Renal pelvis (tissue), 4 donors: ENCODE results near the gene CADM2. TPM values are rescaled to one million over a fixed set of nuclear protein-coding genes. Genes with fewer than 3 reads are reported as not detected.
A peak's percentile ranks its signal among the peaks of the same experiment; 100 is the strongest.

Experiments
- DNase-seq: peaks from one replicate; pipeline ENCODE4 v3.0.0-alpha.2; 2013
- polyA plus RNA-seq, 3 donors: library from polyadenylated mRNA; unstranded; fragments of 120-200 nt; gene quantifications; one replicate each; pipeline ENCODE4 v1.2.1, GENCODE V29; 2013; ENCODE audit not compliant: insufficient read length in 3 of 3

The CADM2 gene
- polyA plus RNA-seq, 3 donors = 0.38 to 0.57 (median 0.44) TPM

DNA sequence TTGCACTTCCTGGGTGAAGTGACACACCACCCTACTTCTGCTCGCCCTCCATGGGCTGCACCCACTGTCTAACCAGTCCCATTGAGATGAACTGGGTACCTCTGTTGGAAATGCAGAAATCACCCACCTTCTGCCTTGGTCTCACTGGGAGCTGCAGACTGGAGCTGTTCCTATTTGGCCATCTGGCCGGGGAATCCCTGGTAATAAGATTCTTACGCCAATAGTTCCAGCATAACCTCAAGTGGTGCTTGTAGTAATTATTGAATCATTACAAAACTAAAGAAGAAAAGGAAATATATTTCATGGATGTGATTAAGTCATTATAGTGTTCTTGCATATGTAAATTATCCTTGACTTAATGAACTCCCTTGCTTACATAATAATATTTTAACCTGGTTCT is 841.9 kb downstream of the CADM2 start:
- no peak for DNase-seq

DNA sequence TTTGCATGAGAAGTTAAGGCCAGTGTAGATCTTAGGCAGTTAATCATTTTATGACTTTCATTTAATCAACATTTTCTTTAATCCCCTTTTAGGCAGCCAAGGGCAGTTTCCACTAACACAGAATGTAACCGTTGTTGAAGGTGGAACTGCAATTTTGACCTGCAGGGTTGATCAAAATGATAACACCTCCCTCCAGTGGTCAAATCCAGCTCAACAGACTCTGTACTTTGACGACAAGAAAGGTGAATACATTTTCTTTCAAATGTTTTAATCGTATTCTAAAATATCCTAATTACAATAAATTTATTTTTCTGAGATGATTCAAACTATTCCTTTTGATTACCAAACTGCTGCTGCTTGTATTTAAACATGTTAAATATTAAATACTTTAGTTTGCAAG is 843.2 kb downstream of the CADM2 start:
- DNase-seq = no peak

DNA sequence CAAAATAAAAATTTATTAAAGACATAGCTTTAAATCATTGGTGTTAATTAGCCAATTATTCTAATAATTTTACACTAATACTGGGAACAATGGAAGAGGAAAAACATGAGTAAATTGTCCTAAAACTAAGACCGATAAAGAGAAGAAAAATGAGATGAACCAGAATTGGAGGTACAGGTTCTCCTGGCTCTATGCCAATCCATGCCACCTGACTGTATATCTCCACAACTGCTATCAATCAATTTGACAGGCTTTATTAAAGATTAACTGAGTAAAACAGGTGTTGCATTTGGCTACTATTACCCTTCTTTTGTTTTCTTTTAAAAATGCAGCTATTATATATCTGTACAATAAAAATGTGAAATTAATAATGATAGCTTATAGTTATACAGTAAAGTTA is 850.0 kb downstream of the CADM2 start:
- DNase-seq = no peak

DNA sequence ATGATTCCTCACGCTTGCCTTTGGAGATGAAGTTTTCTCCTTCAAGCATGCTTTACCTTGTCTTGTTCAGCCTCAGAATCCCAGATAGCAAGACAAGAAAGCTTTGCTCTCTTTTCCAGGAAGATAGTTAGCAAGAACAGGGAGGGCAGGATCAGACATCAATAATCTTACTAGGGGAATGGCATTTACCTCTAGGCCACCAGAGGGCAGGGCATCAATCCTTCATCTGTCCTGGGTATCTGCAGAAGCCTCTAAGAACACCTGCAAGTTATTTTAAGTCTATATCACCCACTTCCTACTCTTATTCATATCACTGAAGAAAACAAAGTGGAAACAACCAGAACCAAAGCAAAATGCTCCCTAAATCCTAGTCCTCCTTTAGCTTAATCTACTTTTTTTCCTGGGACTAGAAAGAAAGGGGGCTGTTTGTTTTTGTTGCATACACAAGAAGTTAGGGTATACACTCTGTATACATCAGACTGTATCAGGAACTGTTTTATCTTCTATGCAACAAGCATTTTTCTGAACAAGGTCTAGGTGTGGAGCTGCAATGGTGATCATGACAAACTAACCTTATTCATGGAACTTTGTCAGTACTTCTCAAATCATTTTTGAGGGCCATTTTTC is 862.5 kb downstream of the CADM2 start:
- DNase-seq = no peak

DNA sequence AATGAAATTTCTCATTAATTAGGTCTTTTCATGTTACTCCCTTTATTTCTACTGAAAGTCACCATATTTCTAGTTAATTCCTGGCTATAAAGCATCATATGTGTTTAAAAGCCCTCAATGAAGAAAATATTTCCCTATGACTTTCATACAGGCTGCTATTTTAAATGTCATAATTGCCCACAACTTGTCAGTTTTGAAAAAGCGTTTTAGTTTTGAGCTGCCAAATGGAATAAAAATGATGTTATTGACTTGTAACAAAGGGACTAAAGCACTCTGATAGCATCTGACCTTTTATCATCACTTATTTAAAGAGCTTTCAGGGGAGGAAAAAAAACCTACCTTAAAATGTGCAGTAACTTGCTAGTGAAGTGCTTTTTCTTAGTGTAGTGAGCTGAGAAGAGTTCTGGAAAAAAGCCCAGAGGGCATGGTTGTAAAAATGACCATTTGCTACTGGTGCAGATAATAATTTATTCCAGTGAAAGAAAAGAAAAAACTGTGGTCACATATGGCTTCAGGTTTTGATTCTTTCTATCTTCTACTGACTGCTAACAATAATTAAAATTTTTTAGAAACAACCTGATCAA is 877.2 kb downstream of the CADM2 start:
- DNase-seq = no peak

DNA sequence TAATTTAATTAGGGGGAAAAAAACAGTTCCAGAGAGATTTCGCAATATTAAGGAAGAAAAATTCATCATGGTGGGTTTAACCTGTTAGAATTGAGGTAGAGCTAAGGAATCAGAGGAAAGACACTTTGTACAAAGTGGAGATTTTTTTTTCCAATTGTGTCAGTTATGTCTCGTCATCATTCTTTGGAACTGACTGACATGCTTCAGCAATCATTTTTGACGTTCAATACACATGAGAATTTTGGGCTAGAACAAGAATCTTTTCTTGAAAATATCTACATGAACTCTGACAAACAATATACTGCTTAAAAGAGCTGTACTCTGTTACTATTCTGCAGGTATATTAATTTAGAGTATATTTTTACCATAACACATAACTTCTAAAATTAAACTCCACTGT is 878.6 kb downstream of the CADM2 start:
- no peak for DNase-seq

DNA sequence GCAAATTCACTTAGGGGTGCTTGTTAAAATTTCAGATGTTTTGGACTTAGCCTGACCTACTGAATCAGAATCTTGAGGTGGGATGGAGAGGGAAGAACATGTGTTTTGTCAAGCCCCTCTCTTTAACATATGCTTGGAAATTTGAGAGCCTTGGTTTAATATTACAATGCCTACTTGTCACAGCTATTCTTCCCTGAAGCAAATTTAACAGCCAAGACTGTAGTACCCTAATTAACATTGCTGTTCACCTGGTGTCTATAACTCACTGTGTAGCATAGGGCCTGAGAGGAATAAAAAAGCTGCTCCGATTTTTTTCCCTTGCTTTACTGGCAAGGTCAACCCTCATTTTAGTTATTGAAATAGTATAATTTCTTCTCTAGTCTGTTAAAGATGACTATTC is 880.1 kb downstream of the CADM2 start:
- peak; percentile 23 for DNase-seq

DNA sequence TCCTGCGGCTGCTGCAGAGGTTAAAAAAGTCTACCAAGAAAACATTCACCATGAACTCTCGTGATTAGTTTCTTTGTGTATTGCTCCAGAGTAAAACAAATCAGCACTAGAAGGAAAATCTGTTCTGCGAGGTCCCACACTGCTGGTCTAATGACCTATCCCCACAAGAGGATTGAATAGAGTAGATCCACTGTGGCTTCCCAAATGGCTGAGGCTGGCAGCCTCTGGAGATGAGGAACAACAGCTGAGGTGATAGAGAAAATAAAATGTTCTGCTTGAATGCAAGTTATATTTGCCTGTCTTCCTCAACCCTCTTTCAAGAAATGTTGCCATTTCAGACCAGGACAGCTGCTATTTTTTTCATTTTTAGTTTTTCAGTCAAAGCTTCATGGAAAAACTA is 883.3 kb downstream of the CADM2 start:
- DNase-seq = no peak

DNA sequence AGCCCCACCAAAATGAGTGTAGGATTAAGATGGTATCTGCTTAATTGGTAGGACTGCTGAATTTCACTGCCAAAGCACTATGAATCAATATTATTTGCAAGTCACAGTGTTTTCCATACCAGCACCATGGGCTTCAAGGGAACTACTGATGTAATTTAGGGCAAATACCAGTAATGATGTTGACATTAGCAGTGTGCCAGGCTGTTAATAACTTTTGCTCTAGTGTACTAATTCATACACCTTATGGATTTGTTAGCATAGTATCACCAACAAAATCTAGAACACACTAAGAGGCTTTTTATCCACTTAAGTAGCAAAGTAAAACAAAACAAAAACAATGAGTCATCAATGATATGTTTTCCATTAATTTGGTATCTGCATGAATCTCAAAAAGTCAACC is 888.2 kb downstream of the CADM2 start:
- no peak for DNase-seq

DNA sequence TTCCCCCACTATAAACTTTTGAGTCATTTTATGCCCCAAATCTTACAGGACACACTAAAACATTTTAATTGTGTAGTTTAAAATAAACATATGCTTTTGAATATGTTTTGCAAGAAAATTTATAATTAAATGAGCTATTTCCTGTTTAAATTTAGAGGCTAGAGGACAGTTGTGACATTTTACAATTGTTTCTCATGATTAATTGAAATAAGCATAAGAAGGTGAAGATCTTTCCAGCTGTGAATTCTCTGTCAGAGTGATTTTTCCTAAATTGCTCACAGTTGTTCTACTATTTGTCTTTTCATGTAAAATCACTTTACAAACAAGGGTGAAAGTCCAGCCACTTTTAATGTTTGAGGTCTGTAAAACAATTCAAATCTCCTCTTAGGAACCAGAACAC is 892.3 kb downstream of the CADM2 start:
- peak; percentile 51 for DNase-seq

DNA sequence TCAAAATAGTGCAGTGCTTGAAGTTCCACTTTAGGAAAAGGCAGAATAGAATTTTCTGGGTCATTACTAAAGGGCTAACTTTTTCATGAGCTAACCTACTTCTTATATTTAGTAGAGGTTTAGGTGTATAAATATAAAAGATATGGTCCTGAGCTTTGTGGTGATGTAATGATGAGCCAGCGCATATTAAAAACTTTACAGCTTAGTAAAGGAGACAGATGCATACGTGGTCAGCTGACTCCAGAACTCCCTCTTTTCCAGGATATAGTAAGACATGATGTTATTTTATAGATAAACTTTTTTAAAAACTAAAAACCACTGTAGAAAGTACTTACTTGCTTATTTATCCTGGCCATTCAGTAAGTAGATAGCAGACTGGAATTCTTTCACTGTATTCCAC is 895.0 kb downstream of the CADM2 start:
- DNase-seq = no peak

DNA sequence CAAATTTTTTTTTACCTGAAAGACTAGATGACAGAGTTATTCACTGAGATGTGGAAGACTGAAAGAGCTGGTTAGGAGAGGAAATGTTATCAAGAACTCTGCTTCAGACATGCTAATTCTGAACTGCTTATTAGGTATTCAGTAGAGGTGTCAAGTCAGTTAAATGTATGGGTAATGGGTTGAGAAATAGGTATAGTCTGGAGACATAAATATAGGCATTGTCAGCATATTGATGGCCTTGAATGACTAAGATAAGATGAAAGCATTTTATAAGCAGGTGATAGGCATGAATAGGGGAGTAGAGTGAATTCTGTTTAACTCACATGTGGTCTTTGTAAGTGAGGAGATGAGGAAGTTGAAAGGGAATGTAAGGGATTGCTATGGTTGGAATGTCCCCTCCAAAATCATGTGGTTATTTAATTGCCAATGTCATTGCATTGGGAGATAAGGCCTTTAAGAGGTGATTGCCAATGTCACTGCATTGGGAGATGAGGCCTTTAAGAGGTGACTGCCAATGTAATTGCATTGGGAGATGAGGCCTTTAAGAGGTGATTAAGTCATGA is 904.2 kb downstream of the CADM2 start:
- no peak for DNase-seq

DNA sequence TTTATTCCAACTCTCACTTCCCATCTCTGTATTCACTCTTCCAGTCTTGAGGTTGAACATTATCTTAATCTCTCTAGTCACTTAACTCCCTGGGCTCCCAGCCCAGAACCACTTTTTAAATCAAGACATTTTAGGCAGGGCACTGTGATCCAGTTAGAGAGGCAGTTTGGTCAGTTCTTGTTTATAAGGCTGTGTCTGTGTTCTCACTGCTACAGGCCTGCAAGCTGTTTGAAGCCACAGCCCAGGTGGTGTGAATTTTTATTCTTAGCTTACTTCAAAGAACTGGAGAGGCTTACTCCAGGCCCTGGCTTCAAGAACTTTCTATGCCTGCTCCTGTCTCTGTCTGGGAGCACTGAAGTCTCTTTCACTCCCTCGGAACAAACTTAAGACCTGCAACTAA is 906.1 kb downstream of the CADM2 start:
- DNase-seq = no peak

DNA sequence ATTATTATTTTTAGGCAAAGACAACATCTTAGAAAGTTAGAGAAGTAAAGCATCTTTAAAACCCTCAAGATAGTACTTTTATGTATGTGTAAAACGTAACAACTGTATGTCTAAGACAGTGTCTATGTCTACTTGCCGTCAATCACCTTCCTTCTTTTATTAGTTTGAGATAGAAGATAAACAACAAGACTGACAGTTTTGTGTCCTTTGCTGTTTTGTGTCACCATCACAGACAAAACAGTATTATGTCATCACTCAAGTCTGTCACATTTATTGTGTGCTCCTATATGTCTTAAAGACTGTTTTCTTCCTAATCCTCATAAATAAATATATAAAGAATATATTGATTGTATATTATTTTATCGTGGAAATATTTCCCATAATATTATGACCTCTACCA is 908.3 kb downstream of the CADM2 start:
- DNase-seq = no peak

DNA sequence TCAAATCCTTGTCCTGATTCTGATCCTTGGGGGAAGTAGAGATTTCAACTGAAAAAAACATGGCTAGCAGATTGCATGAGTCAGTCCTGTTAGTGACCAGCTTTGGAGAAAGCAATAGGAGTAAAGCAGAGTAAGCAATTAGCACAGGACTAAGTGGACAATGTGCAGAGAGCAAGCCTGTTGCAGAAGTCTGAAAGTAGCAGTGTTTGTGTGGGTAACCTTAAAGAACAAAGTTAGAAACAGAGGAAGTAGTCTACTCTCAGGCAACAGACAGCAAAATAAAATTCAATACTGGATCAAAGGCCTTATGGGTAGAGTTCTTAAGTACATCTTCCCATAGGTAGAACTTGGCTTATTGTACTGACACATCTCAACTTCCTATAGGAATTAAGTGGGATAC is 916.8 kb downstream of the CADM2 start:
- no peak for DNase-seq

DNA sequence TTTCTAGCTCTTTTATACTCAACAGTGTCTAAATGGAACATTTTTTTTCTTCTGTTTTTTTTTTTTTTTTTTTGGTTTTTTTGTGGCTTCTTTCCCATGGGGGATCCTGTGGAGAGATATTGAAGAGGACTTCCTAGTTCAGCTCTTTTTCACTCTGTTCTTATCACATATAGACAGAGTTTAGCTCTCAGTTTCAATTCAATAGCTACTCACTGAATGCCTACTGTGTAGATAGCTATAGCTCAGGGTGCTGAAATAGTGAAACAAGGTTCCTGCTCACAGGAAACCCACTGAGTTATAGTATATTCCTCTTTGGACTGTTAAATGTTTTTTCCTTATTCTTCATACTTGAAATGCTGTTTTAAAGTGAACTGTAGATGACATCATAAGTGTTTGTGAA is 918.8 kb downstream of the CADM2 start:
- DNase-seq = no peak

DNA sequence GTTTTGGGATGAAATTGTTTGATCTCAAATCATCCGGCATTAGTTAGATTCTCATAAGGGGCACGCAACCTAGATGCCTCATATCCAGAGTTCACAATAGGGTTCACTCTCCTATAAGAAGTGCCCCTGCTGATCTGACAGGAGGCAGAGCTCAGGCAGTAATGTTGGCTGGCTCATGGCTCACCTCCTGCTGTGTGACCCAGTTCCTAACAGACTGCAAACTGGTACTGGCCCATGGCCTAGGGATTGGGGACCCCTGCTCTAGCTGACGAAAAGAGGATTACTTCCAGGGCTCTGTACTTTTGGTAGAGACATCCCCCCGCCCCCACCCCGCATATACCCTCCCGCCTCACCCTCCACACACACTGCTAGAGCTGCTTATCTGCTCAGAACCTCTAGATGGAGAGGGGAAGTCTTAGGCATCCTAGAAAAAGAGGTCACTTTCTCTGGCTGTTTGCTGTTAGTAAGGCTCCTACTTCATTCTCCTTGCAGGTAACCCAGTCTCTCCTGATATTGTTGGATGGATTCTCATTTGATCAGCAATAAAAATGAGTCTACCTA is 923.1 kb downstream of the CADM2 start:
- DNase-seq = no peak

DNA sequence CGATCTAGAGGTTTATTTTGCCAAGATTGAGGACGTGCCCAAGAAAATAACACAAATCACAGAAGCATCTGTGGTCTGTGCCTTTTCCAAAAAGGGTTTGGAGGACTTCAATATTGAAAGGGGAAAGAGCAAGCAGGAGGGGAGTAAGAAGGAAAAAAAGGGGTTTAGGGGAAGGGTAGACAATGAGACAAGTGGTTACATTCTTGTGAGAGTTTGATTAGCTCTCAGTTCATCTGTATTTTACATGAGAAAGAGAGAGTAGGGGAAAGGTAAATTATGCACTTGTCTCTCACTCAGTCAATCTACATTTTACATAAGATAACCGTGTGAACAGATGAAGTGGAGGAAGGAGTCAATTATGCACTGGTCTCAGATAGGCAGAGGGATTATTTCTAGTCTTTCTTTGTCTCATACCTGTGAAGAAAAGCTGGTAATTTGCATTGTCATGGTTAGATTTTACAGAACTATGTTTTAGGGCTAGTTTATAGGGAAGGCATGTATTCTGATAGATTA is 931.3 kb downstream of the CADM2 start:
- DNase-seq = no peak

DNA sequence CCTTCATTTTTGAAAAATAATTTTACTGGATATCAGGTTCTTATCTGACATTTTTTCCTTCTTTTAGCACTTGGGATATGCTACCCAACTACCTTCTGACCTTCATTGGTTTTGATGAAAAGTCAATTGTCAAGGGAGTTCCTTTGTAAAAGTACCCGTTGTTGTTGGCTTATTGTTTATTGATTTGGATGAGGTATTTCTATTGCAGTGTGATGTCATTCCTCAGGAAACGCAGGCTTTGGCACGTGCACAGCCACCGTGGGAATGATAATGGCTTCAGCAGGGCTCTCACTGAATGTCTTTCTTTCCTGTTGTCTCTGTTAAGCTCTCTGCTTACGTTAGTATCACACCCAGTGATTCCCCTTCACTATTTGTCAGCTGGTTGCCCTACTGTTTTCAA is 944.6 kb downstream of the CADM2 start:
- no peak for DNase-seq

DNA sequence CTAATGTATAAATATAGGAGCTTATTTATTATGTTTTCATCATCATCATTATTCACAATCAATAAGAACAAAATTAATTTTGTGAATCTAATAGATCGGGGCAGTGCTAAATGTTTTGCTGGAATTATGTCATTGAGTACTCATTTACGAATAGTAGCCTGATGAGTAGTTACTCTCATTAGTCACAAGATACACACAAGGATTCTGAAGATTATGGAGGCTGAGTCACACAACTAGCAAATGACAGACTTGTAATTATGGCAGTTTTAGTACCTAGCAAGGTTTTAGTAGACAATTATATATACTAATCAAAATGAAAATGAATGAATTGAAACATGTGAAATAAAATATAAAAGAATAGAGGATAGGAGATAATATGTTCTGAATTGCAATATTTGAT is 954.2 kb downstream of the CADM2 start:
- no peak for DNase-seq

DNA sequence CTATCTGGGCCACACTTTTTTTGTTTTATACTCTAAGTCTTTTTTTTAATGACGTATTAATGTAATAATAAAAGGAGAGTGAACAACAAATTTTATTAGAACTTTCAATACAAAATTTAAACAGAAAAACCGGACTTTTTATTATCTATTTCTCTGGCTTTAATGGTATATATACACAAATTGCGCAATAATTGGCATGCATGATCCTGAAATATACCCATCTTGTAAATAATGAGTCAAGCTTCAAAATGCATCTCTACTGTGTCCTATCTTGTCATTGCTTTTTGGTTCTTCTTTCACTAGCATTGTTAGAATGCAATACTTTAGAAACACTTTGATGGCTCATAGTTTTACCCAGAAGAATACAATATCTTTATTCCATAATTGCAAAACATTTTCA is 963.6 kb downstream of the CADM2 start:
- no peak for DNase-seq

DNA sequence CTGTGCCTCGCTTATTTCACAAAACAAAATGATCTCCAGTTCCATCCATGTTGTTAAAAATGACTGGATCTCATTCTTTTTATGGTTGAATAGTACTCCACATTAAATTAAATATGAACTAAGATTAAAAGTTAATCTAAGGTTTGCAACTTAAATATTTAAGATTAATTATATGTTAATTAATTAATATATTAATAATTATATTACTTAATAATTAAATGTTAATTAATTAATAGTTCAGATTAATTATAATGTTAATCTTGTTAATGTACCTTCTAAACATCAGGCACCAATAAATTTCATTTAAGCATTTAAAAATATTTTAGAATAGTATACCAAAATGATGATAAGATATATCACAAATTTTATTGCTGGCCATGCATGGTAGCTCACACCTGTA is 971.9 kb downstream of the CADM2 start:
- DNase-seq = no peak

DNA sequence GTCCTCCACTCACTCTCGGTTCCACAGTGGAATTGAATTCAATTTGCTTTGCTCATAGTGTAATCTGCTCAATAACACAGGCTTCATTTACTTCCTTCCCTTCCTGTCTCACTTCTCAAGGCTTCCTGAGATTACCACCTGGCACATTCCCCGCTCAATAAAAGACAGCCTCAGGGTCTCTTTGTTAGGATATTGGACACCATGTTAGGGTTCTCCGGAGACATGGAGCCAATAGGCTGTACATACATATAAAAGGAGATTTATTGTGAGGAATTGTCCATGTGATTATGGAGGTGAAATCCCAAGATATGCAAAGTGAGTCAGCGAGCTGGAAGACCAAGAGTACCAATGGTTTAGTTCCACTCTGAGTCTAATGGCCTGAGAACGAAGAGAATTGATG is 974.5 kb downstream of the CADM2 start:
- no peak for DNase-seq

DNA sequence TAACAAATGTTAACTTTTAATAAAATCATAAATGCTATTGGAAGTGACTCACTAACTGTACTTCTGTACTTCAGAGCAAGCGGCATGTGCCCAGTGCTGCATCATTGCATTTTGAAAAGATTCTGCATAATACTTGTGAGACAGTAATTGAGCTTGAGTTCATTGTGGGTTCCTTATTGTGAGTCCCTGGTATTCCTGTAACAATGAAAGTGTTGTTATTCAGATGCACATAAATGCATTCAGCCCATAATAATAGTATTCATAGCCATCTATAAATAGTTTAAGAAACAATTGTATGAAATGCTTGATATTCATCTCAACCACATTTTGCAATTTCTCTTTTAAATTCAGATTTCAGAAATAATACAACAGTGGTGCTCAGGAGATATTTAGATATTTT is 976.4 kb downstream of the CADM2 start:
- DNase-seq = no peak
